Tibial nerve (tissue), 4 donors: ENCODE measurements around the gene NUDT12. TPM values are rescaled to one million over a fixed set of nuclear protein-coding genes. Genes with fewer than 3 reads are reported as not detected.

Experiments used
- DNase-seq, 2 donors: peaks; one replicate each; pipeline ENCODE4 v3.0.0-alpha.2; 2019; ENCODE audit warnings: low spot score in 2 of 2
- H3K27ac ChIP-seq, 4 donors: fragments of 200-600 bp; sonication (generic) in 3 of 4; one replicate each; pipeline ENCODE4 v1.5.1; 2017 to 2019; ENCODE audit warnings: mild to moderate bottlenecking in 1 of 4
- H3K27me3 ChIP-seq, 2 donors: fragments of 200-600 bp; sonication (generic) in 1 of 2; one replicate each; pipeline versions ENCODE4 v1.5.1 to v1.6.0; 2017 to 2019
- H3K36me3 ChIP-seq, 3 donors: fragments of 200-600 bp; sonication (generic); one replicate each; pipeline ENCODE4 v1.5.1; 2018 to 2019
- H3K4me1 ChIP-seq, 4 donors: fragments of 200-600 bp; sonication (generic) in 3 of 4; one replicate each; pipeline ENCODE4 v1.5.1; 2017 to 2019
- H3K4me3 ChIP-seq, 4 donors: fragments of 200-600 bp; sonication (generic) in 3 of 4; one replicate each; pipeline ENCODE4 v1.5.1; 2017 to 2019; ENCODE audit warnings: mild to moderate bottlenecking in 1 of 4, moderate library complexity in 1 of 4
- H3K9me3 ChIP-seq, 4 donors: fragments of 200-600 bp; sonication (generic) in 3 of 4; one replicate each; pipeline ENCODE4 v1.5.1; 2017 to 2019
- EP300 ChIP-seq, 2 donors: sonication (generic); formaldehyde crosslinking; IDR thresholded peaks; one replicate each; pipeline ENCODE4 v1.6.1; 2017; ENCODE audit warnings: antibody characterized with exemption in 2 of 2, mild to moderate bottlenecking in 1 of 2
- POLR2A ChIP-seq, 2 donors: fragments of 450-650 bp; IDR thresholded peaks; one replicate each; pipeline ENCODE4 v1.6.1; 2017; ENCODE audit warnings: antibody characterized with exemption in 2 of 2, mild to moderate bottlenecking in 2 of 2, moderate library complexity in 2 of 2
- WGBS, 2 donors: methylation state at CpG; one replicate each; pipeline ENCODE4 v1.1.5; 2018; 5-methylcytosine and 5-hydroxymethylcytosine counted together
- total RNA-seq, 4 donors: library from RNA; depleted of rRNA; stranded (reverse); fragments of >200 nt; gene quantifications; one replicate each; pipeline ENCODE4 v1.1.0, GENCODE V29; 2016
- TF ChIP-seq, protein P1 (sequence below), 5 experiments: fragments of 200-600 bp in 3 of 5; fragments of 450-650 bp in 2 of 5; sonication (generic) in 3 of 5; IDR thresholded peaks; one replicate each; pipeline ENCODE4 v1.5.1; 2016 to 2019; ENCODE audit warnings: antibody characterized with exemption in 5 of 5, mild to moderate bottlenecking in 3 of 5, moderate library complexity in 2 of 5

Gene NUDT12
- total RNA-seq, 4 donors from 2014 or later = 12.0 to 27.1 (median 19.4) TPM

DNA sequence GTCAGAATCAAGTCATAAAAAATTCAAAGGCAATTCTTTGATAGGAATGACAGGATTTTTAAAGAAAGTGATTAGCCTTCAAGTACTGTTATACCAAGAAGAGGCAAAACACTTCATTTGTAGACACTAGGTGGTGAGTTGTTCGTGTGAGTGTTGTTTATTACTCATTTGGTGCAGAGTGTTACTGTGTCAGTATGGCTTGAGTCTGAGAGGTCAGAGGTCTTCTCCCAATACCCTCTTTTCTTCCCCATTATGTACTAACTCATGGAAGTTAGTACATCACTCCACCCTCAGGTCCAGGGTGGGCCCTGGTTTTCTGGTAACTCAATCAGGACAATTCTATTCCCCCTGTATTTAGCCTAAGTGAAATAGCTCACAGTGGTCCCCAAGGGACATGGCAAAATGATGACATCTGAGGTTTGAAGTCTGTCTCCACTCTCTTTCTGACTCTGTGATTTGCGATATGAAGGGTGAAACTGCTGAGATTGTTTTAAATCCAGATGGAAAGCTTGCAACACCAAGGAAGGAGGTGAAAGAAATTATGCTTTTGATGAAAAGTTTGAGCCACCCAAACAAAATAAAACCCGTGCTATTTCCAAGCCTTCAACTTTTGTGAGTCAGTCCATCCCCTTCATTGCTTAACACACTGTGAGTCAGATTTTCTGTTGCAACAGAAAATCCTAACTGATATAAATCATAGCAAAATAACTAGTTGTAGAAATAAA lies 56.8 kb downstream of the NUDT12 start:
- H3K9me3 ChIP-seq = peaks cover 0 to 20% (median 2%) of the 10 kb centered on the region in 4 donors
- no peaks in the 10 kb centered on the region for H3K27me3 ChIP-seq
- H3K27ac ChIP-seq = no peak overlapping the region
- 71% methylated on average over 3 of the region's 3 CpGs for WGBS, 2 donors
- H3K4me3 ChIP-seq = no peak overlapping the region
- no peaks in the 10 kb centered on the region for H3K36me3 ChIP-seq
- DNase-seq = peak in 1 of 2 donors; percentile 12
- H3K4me1 ChIP-seq = no peaks in the 10 kb centered on the region
- TF ChIP-seq, protein P1, sequence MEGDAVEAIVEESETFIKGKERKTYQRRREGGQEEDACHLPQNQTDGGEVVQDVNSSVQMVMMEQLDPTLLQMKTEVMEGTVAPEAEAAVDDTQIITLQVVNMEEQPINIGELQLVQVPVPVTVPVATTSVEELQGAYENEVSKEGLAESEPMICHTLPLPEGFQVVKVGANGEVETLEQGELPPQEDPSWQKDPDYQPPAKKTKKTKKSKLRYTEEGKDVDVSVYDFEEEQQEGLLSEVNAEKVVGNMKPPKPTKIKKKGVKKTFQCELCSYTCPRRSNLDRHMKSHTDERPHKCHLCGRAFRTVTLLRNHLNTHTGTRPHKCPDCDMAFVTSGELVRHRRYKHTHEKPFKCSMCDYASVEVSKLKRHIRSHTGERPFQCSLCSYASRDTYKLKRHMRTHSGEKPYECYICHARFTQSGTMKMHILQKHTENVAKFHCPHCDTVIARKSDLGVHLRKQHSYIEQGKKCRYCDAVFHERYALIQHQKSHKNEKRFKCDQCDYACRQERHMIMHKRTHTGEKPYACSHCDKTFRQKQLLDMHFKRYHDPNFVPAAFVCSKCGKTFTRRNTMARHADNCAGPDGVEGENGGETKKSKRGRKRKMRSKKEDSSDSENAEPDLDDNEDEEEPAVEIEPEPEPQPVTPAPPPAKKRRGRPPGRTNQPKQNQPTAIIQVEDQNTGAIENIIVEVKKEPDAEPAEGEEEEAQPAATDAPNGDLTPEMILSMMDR (IDR thresholded peaks at IDR 0.05) = no peak
- TF ChIP-seq EP300 (IDR thresholded peaks at IDR 0.05) (peak in 1 of 2 donors; percentile 38), POLR2A (IDR thresholded peaks at IDR 0.05) (no peak)

DNA sequence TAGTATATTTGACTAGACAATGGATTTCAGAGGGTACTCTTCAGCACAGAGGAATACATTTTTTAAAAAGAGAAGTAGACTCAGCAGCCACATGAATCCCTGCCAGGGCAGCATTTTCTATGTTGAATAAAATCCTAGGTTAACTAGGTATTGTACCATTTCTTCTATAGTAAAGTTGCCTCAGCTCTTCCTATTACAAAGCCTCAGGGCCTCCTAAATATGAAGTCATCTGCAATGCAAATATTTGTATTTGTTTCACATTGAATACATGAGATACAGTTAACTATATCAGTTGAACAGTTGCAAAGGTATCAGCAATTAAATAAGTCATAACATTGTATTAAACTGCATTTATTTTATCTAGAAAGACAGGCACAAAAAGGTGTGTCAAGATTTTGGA lies 59.5 kb downstream of the NUDT12 start:
- Histone ChIP-seq H3K4me3 (no peak overlapping the region), H3K27ac (no peak overlapping the region), H3K27me3 (no peaks in the 10 kb centered on the region), H3K4me1 (peaks cover 0 to 15% (median 3%) of the 10 kb centered on the region in 4 donors), H3K36me3 (no peaks in the 10 kb centered on the region), H3K9me3 (peaks cover 0 to 20% (median 2%) of the 10 kb centered on the region in 4 donors)
- DNase-seq = no peak
- TF ChIP-seq EP300 (IDR thresholded peaks at IDR 0.05) (no peak), POLR2A (IDR thresholded peaks at IDR 0.05) (no peak)
- TF ChIP-seq, protein P1 (IDR thresholded peaks at IDR 0.05) = no peak

DNA sequence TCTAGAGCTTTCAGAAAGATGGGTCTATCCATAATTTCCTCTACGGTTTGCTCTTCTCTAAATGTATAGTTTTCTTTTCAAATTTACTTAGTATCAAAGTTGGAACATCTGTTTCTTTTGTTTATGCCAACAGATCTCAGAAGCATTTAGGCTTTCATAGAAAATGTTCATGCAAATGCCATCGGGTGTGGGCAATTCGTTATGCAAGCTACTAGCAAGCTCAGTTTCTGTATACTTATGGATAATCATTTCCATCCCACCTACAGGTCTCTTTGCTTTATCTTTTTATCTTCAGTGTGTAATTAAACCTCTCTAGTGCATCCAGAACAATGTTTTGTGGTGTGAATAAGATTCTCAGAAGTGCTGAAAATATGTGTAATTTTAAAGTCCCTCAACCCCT lies 59.9 kb downstream of the NUDT12 start:
- TF ChIP-seq EP300 (IDR thresholded peaks at IDR 0.05) (no peak), POLR2A (IDR thresholded peaks at IDR 0.05) (no peak)
- TF ChIP-seq, protein P1 (IDR thresholded peaks at IDR 0.05) = no peak
- no peak for DNase-seq
- Histone ChIP-seq H3K9me3 (peaks cover 0 to 19% (median 2%) of the 10 kb centered on the region in 4 donors), H3K4me3 (no peak overlapping the region), H3K4me1 (peaks cover 0 to 16% (median 3%) of the 10 kb centered on the region in 4 donors), H3K36me3 (no peaks in the 10 kb centered on the region), H3K27ac (no peak overlapping the region), H3K27me3 (no peaks in the 10 kb centered on the region)
- WGBS, 2 donors = 71 to 82% methylated on average over 3 of the region's 3 CpGs
